ENCODE data around the gene ANK3. TPM values are rescaled to one million over a fixed set of nuclear protein-coding genes. Genes with fewer than 3 reads are reported as not detected.

The ANK3 gene
- total RNA-seq, 6 experiments from 2014 or later, result 7.8 to 25.7 (median 16.6) TPM

DNA sequence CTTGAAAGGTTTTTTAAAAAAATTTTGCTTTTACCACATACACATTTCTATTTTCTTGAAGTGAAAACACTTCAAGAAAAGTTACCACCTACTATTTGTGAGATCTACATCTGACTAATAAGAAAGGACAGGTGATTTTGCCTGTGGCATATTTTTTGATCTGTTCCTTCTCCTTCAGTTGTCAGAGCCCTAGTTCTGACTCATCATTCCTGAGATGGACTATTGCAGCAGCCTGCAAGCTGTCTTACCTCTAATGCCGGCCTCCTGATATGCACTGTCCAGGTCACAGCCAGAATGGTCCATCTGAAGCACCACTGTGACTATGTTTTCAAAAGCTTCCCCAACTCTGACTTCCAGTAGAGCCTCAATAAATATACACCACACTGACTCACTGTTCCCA, 28.2 kb upstream of the ANK3 start:
- Histone ChIP-seq H3K4me1 (peaks cover 0 to 17% (median 9%) of the 10 kb centered on the region in 4 donors), H3K27ac (no peak overlapping the region), H3K4me3 (no peak overlapping the region), H3K36me3 (no peaks in the 10 kb centered on the region), H3K9me3 (no peaks in the 10 kb centered on the region), H3K27me3 (no peaks in the 10 kb centered on the region)
- WGBS (ENCODE audit: insufficient coverage, low coverage, low lambda C conversion rate, missing lambda C conversion rate), result 89% methylated on average over 1 of the region's 1 CpG
- intact Hi-C loops (cut with DNase I), result no loop called here
- no peak for DNase-seq
- TF ChIP-seq, protein P1, sequence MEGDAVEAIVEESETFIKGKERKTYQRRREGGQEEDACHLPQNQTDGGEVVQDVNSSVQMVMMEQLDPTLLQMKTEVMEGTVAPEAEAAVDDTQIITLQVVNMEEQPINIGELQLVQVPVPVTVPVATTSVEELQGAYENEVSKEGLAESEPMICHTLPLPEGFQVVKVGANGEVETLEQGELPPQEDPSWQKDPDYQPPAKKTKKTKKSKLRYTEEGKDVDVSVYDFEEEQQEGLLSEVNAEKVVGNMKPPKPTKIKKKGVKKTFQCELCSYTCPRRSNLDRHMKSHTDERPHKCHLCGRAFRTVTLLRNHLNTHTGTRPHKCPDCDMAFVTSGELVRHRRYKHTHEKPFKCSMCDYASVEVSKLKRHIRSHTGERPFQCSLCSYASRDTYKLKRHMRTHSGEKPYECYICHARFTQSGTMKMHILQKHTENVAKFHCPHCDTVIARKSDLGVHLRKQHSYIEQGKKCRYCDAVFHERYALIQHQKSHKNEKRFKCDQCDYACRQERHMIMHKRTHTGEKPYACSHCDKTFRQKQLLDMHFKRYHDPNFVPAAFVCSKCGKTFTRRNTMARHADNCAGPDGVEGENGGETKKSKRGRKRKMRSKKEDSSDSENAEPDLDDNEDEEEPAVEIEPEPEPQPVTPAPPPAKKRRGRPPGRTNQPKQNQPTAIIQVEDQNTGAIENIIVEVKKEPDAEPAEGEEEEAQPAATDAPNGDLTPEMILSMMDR (IDR thresholded peaks at IDR 0.05), result no peak
- no peak for TF ChIP-seq POLR2A (IDR thresholded peaks at IDR 0.05)
- no peak for ATAC-seq

DNA sequence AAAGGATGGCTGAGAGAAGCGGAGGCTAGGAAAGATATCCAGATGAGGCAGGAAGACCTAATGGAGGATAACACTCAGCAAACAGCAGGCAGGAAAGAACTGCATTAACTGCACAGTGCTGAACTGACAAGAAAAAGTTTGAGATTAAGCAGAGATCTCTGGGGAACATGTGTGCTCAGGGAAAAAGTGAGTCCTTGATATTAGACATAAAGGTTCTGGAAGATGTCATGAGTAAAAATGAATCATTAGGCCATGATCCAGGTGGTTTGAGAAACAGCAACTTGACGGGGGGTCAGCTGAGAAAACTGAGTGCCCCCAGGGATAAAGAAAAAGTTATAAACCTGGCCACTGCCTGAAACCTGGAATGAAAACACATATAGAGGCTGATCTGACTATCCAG, 27.3 kb upstream of the ANK3 start:
- intact Hi-C loops (cut with DNase I), result no loop called here
- no peak for ATAC-seq

DNA sequence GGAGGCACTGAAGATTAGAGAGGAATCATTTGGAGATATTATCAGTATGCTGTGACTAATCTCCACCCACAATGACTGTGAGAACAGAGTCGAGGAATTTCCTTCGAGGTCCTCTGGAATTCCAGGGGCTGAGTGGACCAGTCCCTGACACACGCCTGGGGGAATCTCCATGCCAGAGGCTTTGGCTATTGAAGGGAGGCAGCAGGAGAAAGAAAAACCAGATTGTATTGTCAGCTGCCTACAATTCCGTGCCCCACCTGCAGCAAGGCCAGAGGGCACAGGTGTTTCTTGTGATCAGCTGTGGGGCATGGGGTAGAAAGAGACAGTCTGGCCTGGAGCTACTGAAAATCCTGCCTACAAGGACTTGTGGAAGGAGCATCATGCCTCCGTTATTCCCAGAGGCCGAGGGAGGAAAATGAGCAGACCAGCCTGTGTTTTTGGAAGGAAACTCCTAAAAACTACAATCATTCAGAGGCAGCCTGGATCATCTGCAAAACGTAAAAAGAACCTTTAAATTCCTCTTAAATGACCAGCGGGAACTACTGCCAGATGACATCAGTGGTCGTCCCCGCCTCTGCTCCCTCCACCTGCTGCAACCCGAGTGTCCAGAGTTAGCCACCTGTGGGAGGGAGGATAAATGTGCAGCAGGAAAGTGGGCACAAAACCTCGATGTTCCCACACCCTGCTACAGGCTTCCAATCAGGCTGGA, 25.4 kb upstream of the ANK3 start:
- Histone ChIP-seq H3K36me3 (no peaks in the 10 kb centered on the region), H3K27me3 (no peaks in the 10 kb centered on the region), H3K4me1 (no peaks in the 10 kb centered on the region), H3K9me3 (no peaks in the 10 kb centered on the region), H3K27ac (no peak overlapping the region), H3K4me3 (no peak overlapping the region)
- no peak for ATAC-seq
- intact Hi-C loops (cut with DNase I), result no loop called here
- WGBS (ENCODE audit: insufficient coverage, low coverage, low lambda C conversion rate, missing lambda C conversion rate), result 72% methylated on average over 5 of the region's 12 CpGs
- DNase-seq, result no peak
- TF ChIP-seq, protein P1 (IDR thresholded peaks at IDR 0.05), result no peak
- no peak for TF ChIP-seq POLR2A (IDR thresholded peaks at IDR 0.05)

More for the DNA sequence above, 27.3 kb upstream of the ANK3 start:
- TF ChIP-seq, protein P1 (IDR thresholded peaks at IDR 0.05), result no peak
- TF ChIP-seq POLR2A (IDR thresholded peaks at IDR 0.05), result no peak
- Histone ChIP-seq H3K27me3 (no peaks in the 10 kb centered on the region), H3K4me1 (peaks cover 0 to 12% (median 6%) of the 10 kb centered on the region in 4 donors), H3K36me3 (no peaks in the 10 kb centered on the region), H3K27ac (no peak overlapping the region), H3K9me3 (no peaks in the 10 kb centered on the region), H3K4me3 (no peak overlapping the region)
- 58% methylated on average over 2 of the region's 2 CpGs for WGBS (ENCODE audit: insufficient coverage, low coverage, low lambda C conversion rate, missing lambda C conversion rate)
- DNase-seq, result no peak

DNA sequence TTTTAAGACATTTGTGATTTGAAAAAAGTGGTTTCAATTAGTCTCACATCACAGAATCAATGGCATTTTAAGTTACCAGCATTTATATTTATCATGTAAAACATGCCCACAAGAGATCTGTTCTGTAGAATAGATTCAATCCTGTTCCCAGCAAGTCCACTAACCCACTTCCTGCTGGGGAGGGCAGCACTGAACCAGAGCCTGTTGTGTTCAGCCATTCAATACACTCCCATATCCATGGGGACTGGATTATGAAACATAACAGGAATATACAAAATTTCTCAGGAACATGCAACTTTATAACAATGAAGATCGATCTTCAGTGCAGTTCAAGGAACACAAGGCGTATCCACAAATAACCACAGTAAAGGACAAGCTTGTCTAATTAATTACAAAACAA, 24.4 kb upstream of the ANK3 start:
- Histone ChIP-seq H3K27me3 (no peaks in the 10 kb centered on the region), H3K4me3 (no peak overlapping the region), H3K36me3 (no peaks in the 10 kb centered on the region), H3K9me3 (no peaks in the 10 kb centered on the region), H3K4me1 (no peaks in the 10 kb centered on the region), H3K27ac (no peak overlapping the region)
- 96% methylated on average over 2 of the region's 2 CpGs for WGBS (ENCODE audit: insufficient coverage, low coverage, low lambda C conversion rate, missing lambda C conversion rate)
- DNase-seq (no peak), ATAC-seq (no peak)
- no peak for TF ChIP-seq POLR2A (IDR thresholded peaks at IDR 0.05)
- TF ChIP-seq, protein P1 (IDR thresholded peaks at IDR 0.05), result no peak
- intact Hi-C loops (cut with DNase I), result no loop called here
